ENCODE data around the gene TMEM231. TPM values are rescaled to one million over a fixed set of nuclear protein-coding genes. Genes with fewer than 3 reads are reported as not detected.

TMEM231 gene
- total and polyA plus RNA-seq, 9 of the 15 experiments (the other 6 are each of a cell fraction or from before 2014, with no cell fraction given), result 1.6 to 27.6 (median 9.1) TPM

GRCh38 chr16:75593825-75594820 is 38.1 kb upstream of the TMEM231 start (continued):
- TF ChIP-seq SIX5 (IDR thresholded peaks at IDR 0.05; ENCODE audit: borderline replicate concordance in 1 of 2, insufficient read depth in 1 of 2, low read depth in 1 of 2, low read length in 2 of 2) (no peak), ZNF507 (tag; conservative IDR thresholded peaks at IDR 0.05) (no peak), NFE2 (IDR thresholded peaks at IDR 0.05; ENCODE audit: low read depth) (peak; percentile 99), ATF7 (IDR thresholded peaks at IDR 0.05) (peak; percentile 56; the same call in 1 of the 2 replicates), FOXK1 (CRISPR knock-in tag; IDR thresholded peaks at IDR 0.05; ENCODE audit: borderline replicate concordance) (no peak), STAT5B (CRISPR knock-in tag; IDR thresholded peaks at IDR 0.05) (no peak), ELF1 (tag; IDR thresholded peaks at IDR 0.05) (no peak), ZNF134 (CRISPR knock-in tag; conservative IDR thresholded peaks at IDR 0.05) (no peak), NR1H2 (CRISPR knock-in tag; IDR thresholded peaks at IDR 0.05) (no peak), DMBX1 (CRISPR knock-in tag; IDR thresholded peaks at IDR 0.05; ENCODE audit: borderline replicate concordance) (peak; percentile 89), CEBPZ (IDR thresholded peaks at IDR 0.05; ENCODE audit: borderline replicate concordance, low read depth, low read length) (no peak), ZNF133 (CRISPR knock-in tag; IDR thresholded peaks at IDR 0.05) (no peak), ZNF561 (CRISPR knock-in tag; conservative IDR thresholded peaks at IDR 0.05) (no peak), TAF9B (IDR thresholded peaks at IDR 0.05; ENCODE audit: partially characterized antibody) (peak; percentile 82), GTF2A2 (tag; IDR thresholded peaks at IDR 0.05) (no peak), NCOA6 (IDR thresholded peaks at IDR 0.05) (no peak), POLR2AphosphoS2 (IDR thresholded peaks at IDR 0.05; ENCODE audit: low read length) (no peak)
- TF ChIP-seq, protein P1, sequence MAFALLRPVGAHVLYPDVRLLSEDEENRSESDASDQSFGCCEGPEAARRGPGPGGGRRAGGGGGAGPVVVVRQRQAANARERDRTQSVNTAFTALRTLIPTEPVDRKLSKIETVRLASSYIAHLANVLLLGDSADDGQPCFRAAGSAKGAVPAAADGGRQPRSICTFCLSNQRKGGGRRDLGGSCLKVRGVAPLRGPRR (CRISPR knock-in tag; IDR thresholded peaks at IDR 0.05), result peak; percentile 82; the same call in 1 of the 2 replicates
- TF ChIP-seq, protein P2, sequence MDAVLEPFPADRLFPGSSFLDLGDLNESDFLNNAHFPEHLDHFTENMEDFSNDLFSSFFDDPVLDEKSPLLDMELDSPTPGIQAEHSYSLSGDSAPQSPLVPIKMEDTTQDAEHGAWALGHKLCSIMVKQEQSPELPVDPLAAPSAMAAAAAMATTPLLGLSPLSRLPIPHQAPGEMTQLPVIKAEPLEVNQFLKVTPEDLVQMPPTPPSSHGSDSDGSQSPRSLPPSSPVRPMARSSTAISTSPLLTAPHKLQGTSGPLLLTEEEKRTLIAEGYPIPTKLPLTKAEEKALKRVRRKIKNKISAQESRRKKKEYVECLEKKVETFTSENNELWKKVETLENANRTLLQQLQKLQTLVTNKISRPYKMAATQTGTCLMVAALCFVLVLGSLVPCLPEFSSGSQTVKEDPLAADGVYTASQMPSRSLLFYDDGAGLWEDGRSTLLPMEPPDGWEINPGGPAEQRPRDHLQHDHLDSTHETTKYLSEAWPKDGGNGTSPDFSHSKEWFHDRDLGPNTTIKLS (IDR thresholded peaks at IDR 0.05; ENCODE audit: borderline replicate concordance, low read depth), result 0 out of 2 replicates have a peak, but pooled peaks have one; percentile 24
- TF ChIP-seq, protein P3, sequence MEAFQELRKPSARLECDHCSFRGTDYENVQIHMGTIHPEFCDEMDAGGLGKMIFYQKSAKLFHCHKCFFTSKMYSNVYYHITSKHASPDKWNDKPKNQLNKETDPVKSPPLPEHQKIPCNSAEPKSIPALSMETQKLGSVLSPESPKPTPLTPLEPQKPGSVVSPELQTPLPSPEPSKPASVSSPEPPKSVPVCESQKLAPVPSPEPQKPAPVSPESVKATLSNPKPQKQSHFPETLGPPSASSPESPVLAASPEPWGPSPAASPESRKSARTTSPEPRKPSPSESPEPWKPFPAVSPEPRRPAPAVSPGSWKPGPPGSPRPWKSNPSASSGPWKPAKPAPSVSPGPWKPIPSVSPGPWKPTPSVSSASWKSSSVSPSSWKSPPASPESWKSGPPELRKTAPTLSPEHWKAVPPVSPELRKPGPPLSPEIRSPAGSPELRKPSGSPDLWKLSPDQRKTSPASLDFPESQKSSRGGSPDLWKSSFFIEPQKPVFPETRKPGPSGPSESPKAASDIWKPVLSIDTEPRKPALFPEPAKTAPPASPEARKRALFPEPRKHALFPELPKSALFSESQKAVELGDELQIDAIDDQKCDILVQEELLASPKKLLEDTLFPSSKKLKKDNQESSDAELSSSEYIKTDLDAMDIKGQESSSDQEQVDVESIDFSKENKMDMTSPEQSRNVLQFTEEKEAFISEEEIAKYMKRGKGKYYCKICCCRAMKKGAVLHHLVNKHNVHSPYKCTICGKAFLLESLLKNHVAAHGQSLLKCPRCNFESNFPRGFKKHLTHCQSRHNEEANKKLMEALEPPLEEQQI (IDR thresholded peaks at IDR 0.05), result no peak
